ENCODE results near the gene GLOD4.
A peak's percentile ranks its signal among the peaks of the same experiment; 100 is the strongest.
"Not testable (repeated sequence)": the region's sequence is repeated elsewhere in the genome, so short reads cannot be mapped to it uniquely, and the experiment has no call there.

GLOD4 gene, protein sequence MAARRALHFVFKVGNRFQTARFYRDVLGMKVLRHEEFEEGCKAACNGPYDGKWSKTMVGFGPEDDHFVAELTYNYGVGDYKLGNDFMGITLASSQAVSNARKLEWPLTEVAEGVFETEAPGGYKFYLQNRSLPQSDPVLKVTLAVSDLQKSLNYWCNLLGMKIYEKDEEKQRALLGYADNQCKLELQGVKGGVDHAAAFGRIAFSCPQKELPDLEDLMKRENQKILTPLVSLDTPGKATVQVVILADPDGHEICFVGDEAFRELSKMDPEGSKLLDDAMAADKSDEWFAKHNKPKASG

DNA sequence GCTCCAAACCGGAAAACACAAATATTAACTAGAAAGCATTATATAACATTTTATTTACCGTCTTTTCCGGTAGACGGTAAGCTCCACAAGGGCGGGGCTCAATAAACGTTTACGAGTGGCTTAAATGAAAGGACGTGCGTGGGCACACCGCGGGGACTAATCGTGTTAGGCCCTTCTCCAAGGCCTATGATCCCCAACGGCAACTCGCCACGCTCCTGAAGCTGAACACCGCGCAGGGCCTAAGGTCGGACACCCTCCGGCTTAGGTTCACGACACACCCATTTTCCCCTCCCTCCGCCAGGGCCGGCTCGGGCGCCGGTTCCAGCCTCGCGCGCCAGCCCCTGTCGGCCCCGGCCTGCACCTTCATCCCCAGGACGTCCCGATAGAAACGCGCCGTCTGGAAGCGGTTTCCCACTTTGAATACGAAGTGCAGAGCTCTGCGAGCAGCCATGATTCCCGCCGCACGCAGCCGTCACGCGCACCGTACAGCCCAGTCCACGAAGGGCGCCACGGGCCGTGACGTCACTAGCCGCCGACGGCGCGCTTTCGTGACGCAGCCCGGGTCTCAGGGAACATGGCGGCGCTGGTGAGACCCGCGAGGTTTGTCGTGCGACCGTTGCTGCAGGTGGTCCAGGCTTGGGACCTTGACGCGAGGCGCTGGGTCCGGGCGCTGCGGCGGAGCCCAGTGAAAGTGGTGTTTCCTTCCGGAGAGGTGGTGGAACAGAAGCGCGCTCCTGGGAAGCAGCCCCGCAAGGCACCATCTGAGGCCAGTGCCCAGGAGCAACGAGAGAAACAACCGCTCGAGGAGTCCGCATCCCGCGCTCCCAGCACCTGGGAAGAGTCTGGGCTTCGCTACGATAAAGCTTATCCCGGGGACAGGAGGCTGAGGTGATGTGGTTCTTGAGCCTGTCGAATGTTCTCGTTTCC lies at the start of gene GLOD4, which contains the start of gene MRM3:
TSS of gene GLOD4 (minus strand) at position 476 of the 927 bp plus-strand sequence. CDS start at position 451, 25 bp downstream.
TSS of gene MRM3 (plus strand) at position 549 of the 927 bp plus-strand sequence. CDS start at position 575, 26 bp downstream.
- DNase-seq: peak; percentile 12

GRCh38 chr17:830950-831349 lies 48.9 kb upstream of the GLOD4 start:
- DNase-seq: no peak

DNA sequence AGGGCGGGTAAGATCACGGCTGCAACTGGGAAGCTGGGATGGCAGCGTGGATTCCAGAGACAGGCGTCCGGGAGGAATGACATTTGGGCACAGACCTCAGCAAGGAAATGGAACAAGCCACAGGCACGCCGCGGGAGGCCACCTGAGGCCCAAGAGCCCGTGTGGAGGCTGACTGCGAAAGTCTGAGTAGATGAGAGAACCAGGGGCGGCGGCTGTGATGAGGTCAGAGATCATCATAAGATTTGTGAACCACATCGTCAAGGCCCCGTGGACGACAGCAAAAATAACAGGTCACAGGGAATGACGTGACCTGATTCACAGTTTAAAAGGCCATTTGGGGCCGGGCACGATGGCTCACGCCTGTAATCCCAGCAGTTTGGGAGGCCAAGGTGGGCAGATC lies 48.3 kb upstream of the GLOD4 start:
- no peak for DNase-seq

DNA sequence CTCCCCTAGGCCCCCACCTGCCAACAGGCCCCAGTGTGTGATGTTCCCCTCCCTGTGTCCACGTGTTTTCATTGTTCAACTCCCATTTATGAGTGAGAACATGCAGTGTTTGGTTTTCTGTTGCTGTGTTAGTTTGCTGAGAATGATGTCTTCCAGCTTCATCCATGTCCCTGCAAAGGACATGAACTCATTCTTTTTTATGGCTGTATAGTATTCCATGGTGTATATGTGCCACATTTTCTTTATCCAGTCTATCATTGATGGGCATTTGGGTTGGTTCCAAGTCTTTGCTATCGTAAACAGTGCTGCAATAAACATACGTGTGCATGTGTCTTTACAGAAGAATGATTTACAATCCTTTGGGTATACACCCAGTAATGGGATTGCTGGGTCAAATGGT lies 47.5 kb upstream of the GLOD4 start:
- DNase-seq: not testable (repeated sequence)

GRCh38 chr17:828761-829160 lies 46.7 kb upstream of the GLOD4 start:
- no peak for DNase-seq

DNA sequence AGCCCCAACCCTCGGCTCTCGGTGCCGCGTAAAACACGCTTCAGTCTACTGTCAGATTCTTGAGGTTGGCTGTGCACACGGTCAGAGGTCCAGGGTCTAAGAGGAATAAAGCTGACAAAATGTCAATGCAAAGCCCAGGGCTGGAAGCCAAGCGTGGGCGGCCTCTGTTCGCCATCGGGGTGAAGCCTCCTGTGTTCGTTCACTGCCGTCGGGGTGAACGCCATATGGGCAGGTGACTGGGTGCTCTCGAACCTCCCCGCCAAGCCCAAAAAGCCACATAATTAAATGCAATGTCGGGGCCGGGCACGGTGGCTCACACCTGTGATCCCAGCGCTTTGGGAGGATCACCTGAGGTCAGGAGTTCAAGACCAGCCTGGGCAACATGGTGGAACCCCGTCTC lies 44.7 kb upstream of the GLOD4 start:
- DNase-seq: no peak

- DNase-seq: no peak
Observed at GRCh38 chr17:825216-825615, 43.1 kb upstream of the GLOD4 start.

- no peak for DNase-seq
Observed at GRCh38 chr17:824378-824777, 42.3 kb upstream of the GLOD4 start.

- DNase-seq: no peak
Observed at GRCh38 chr17:823501-823902, 41.4 kb upstream of the GLOD4 start.

DNA sequence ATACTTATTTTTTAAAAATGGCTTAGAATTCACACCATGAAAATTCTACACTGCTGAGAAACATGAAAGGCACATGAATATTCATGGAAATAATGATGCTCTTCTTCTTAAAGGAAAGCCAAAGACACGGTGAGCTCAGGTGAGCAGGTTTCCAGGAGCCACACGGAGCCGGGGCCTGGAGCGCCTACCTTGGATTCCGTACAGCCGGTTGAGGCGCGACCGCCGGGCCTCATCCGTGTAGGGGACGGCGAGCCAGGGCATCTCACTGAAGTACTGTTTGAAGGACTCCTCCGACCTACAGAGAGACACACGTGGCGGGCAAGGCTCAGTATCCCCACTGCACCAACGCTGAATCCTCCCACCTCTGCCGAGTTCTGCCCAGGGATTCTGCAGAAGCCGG lies 37.2 kb upstream of the GLOD4 start:
- no peak for DNase-seq

GRCh38 chr17:814371-814770 lies 32.3 kb upstream of the GLOD4 start:
- DNase-seq: no peak

- DNase-seq: no peak
Observed at GRCh38 chr17:812638-813204, 30.6 kb upstream of the GLOD4 start.

- DNase-seq: no peak
Observed at GRCh38 chr17:811051-811784, 29.1 kb upstream of the GLOD4 start.

GRCh38 chr17:807523-808294 lies 25.6 kb upstream of the GLOD4 start:
- DNase-seq: no peak

- no peak for DNase-seq
Observed at GRCh38 chr17:806781-807522, 24.9 kb upstream of the GLOD4 start.

GRCh38 chr17:806346-806745 lies 24.3 kb upstream of the GLOD4 start:
- DNase-seq: no peak

- DNase-seq: not testable (repeated sequence)
Observed at GRCh38 chr17:805886-806285, 23.8 kb upstream of the GLOD4 start.

DNA sequence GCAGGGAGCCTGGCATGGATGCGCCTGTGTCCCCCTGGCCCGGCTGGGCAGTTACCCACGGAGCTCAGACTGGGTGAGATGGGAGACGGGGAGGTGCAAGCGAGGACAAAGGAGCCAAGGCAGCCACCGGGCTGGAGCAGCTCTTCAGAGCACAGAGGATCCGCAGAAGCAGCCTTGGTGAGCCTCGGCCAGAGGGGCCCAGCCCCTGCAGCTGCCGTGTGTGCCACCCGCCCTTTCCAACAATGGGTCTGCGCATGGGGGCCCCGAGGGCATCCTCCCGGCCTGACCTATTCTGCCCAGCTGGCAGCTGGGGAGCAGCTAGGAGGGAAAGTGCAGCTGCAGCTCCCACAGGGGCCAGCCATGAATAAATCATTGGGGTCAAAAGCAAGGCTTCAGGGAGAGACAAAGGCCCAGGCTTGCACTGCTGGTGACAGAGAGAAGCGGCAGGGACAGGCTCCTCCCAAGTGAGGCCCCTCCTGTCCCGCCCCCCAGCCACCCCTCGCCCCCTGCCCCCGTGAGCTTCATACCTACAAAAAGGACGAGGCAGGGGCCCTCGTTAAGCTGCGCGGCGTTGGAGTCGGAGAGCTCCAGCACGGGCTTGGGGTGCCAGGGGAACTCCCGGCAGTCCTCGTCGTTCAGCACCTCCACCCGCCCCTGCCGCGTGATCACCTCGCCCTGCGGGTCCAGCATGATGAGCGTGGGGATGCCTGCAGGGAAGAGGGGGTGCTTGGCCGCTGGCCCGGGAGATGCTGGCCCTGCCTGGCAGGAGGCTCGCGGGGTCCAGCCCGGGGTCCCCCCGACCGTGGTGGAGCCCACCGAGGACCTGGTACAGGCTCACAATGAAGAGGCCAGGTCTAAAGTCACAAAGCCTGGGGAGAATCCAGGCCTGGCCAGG lies 22.7 kb upstream of the GLOD4 start:
- no peak for DNase-seq

GRCh38 chr17:802901-803881 lies 21.1 kb upstream of the GLOD4 start:
- no peak for DNase-seq

Measured in DMS79 (cell line).